SK-N-SH (cell line): Measurements from ENCODE around the gene DGLUCY. TPM values are rescaled to one million over a fixed set of nuclear protein-coding genes. Genes with fewer than 3 reads are reported as not detected.
A peak's percentile ranks its signal among the peaks of the same experiment; 100 is the strongest.
"Not testable (repeated sequence)": the region's sequence is repeated elsewhere in the genome, so short reads cannot be mapped to it uniquely, and the experiment has no call there.

Experiments used
- CTCF ChIA-PET: fragments of 300-600, 350-600 bp; formaldehyde crosslinking; extraction: SDS; loops from one replicate; lab custom pipeline; 2021; lab: Yijun Ruan, JAX
- POLR2A ChIA-PET: fragments of 350-600 bp; sonication (Branson Sonifier 250); formaldehyde crosslinking; extraction: SDS; loops from one replicate; lab custom pipeline; 2020; ENCODE audit warnings: antibody characterized with exemption, inconsistent platforms; lab: Yijun Ruan, JAX
- DNase-seq: peaks from one replicate; pipeline ENCODE4 v3.0.0; 2012
- H2AFZ ChIP-seq: fragments of 200-600 bp; sonication (generic); 2 replicates; pipeline ENCODE4 v1.8.1; 2016; ENCODE audit warnings: antibody characterized with exemption, mild to moderate bottlenecking, low read depth
- H3F3A ChIP-seq: fragments of 200-600 bp; sonication (generic); replicated peaks from 2 replicates; pipeline ENCODE3; 2016; ENCODE audit warnings: antibody characterized with exemption, mild to moderate bottlenecking; ENCODE audit not compliant: insufficient read depth
- H3K27ac ChIP-seq, 2 experiments: fragments of 200-500 bp in 1 of 2; fragments of 200-600 bp in 1 of 2; sonication (Bioruptor generic) in 1 of 2; sonication (generic), shearing (Covaris generic) in 1 of 2; 2 replicates each; pipeline versions ENCODE4 v1.5.1 to v1.6.1; 2014 to 2016; ENCODE audit warnings: low read depth in 2 of 2, inconsistent platforms in 1 of 2, low read length in 1 of 2, mild to moderate bottlenecking in 1 of 2, mixed read lengths in 1 of 2
- H3K27me3 ChIP-seq: fragments of 200-600 bp; sonication (generic), shearing (Covaris generic); 2 replicates; pipeline ENCODE4 v1.6.1; 2016; ENCODE audit warnings: mixed run types; ENCODE audit not compliant: insufficient read depth
- H3K36me3 ChIP-seq, 2 experiments: fragments of 200-500 bp in 1 of 2; fragments of 200-600 bp in 1 of 2; sonication (Bioruptor generic) in 1 of 2; sonication (generic) in 1 of 2; replicated peaks in 1 of 2; 2 replicates each; pipeline versions ENCODE3 to v1.5.1; 2014 to 2016; ENCODE audit warnings: low read length in 1 of 2, mild to moderate bottlenecking in 1 of 2; ENCODE audit not compliant: insufficient read depth in 2 of 2, control insufficient read depth in 1 of 2
- H3K4me1 ChIP-seq, 2 experiments: fragments of 200-500 bp in 1 of 2; fragments of 200-600 bp in 1 of 2; sonication (Bioruptor generic) in 1 of 2; sonication (generic), shearing (Covaris generic) in 1 of 2; 2 replicates each; pipeline versions ENCODE4 v1.5.1 to v1.6.1; 2014 to 2016; ENCODE audit warnings: low read depth in 1 of 2, low read length in 1 of 2, mixed run types in 1 of 2; ENCODE audit not compliant: insufficient read depth in 2 of 2, control insufficient read depth in 1 of 2
- H3K4me2 ChIP-seq: fragments of 200-600 bp; sonication (generic), shearing (Covaris generic); 2 replicates; pipeline ENCODE4 v1.6.1; 2017; ENCODE audit warnings: mixed run types
- H3K4me3 ChIP-seq, 2 experiments: fragments of 200-500 bp in 1 of 2; fragments of 200-600 bp in 1 of 2; sonication (Bioruptor generic) in 1 of 2; sonication (generic), shearing (Covaris generic) in 1 of 2; 2 replicates each; pipeline versions ENCODE4 v1.5.1 to v1.8.1; 2014 to 2016; ENCODE audit warnings: low read depth in 2 of 2, inconsistent platforms in 1 of 2, low read length in 1 of 2, mild to moderate bottlenecking in 1 of 2, mixed read lengths in 1 of 2, moderate library complexity in 1 of 2
- H3K79me2 ChIP-seq: fragments of 200-600 bp; sonication (generic); 2 replicates; pipeline ENCODE4 v1.8.1; 2017; ENCODE audit warnings: mild to moderate bottlenecking; ENCODE audit not compliant: insufficient read depth
- H3K9ac ChIP-seq: fragments of 200-600 bp; sonication (generic); 2 replicates; pipeline ENCODE4 v1.6.1; 2017; ENCODE audit warnings: mixed run types
- H3K9me2 ChIP-seq: fragments of 200-600 bp; sonication (generic); 2 replicates; pipeline ENCODE4 v1.6.1; 2017; ENCODE audit warnings: mixed run types
- H3K9me3 ChIP-seq: fragments of 200-600 bp; sonication (generic); 2 replicates; pipeline ENCODE4 v1.6.1; 2017; ENCODE audit warnings: mixed run types, mild to moderate bottlenecking, moderate library complexity
- H4K20me1 ChIP-seq: fragments of 200-600 bp; sonication (generic); 2 replicates; pipeline ENCODE4 v1.6.1; 2017; ENCODE audit warnings: mild to moderate bottlenecking, mixed run types; ENCODE audit not compliant: insufficient read depth
- EZH2phosphoT487 ChIP-seq: fragments of 200-600 bp; sonication (generic); IDR thresholded peaks from 2 replicates; pipeline ENCODE4 v1.6.1; 2017; ENCODE audit warnings: low read depth, mixed run types, mild to moderate bottlenecking, antibody characterized with exemption, moderate library complexity, borderline replicate concordance
- FOXJ3 ChIP-seq: sonication (generic); formaldehyde crosslinking; IDR thresholded peaks from 2 replicates; pipeline ENCODE4 v1.5.1; 2020; ENCODE audit warnings: mild to moderate bottlenecking, missing genetic modification reagents
- FOXM1 ChIP-seq: IDR thresholded peaks from 2 replicates; pipeline ENCODE4 v1.4.0; 2012; ENCODE audit warnings: low read depth, mild to moderate bottlenecking
- GABPA ChIP-seq: IDR thresholded peaks from 2 replicates; pipeline ENCODE4 v1.4.0; 2012; ENCODE audit warnings: low read depth, mild to moderate bottlenecking
- GATA2 ChIP-seq: sonication (generic); formaldehyde crosslinking; IDR thresholded peaks from 2 replicates; pipeline ENCODE4 v1.5.0; 2020; ENCODE audit warnings: mild to moderate bottlenecking, missing genetic modification reagents
- JUND ChIP-seq: IDR thresholded peaks from 2 replicates; pipeline ENCODE4 v1.4.0; 2012
- NFIC ChIP-seq: IDR thresholded peaks from 2 replicates; pipeline ENCODE4 v1.4.0; 2012; ENCODE audit warnings: borderline replicate concordance
- POLR2AphosphoS5 ChIP-seq: IDR thresholded peaks from 2 replicates; pipeline ENCODE4 v1.6.1; 2012; ENCODE audit warnings: low read depth, low read length
- RAD21 ChIP-seq: IDR thresholded peaks from 2 replicates; pipeline ENCODE4 v1.6.1; 2012; ENCODE audit warnings: mild to moderate bottlenecking, low read length
- RCOR1 ChIP-seq: fragments of 150-350 bp; IDR thresholded peaks from 2 replicates; pipeline ENCODE4 v1.6.1; 2017; ENCODE audit warnings: antibody characterized with exemption, low read length
- RFX5 ChIP-seq: IDR thresholded peaks from 2 replicates; pipeline ENCODE4 v1.6.1; 2012; ENCODE audit warnings: mild to moderate bottlenecking, improper control_type of control experiment, low read length
- TAF1 ChIP-seq: IDR thresholded peaks from 2 replicates; pipeline ENCODE4 v1.6.1; 2012; ENCODE audit warnings: low read depth, mild to moderate bottlenecking, low read length, moderate library complexity, borderline replicate concordance
- WGBS: methylation state at CpG from one replicate; pipeline ENCODE4 v1.1.6; 2017; ENCODE audit warnings: low lambda C conversion rate; 5-methylcytosine and 5-hydroxymethylcytosine counted together
- polyA plus RNA-seq, 3 experiments: library from polyadenylated mRNA; depleted of rRNA; stranded (reverse); fragments of >200 nt; gene quantifications; 2 replicates each; pipeline ENCODE4 v1.2.3, GENCODE V29; 2012
- TF ChIP-seq, protein P1 (sequence below): IDR thresholded peaks from 2 replicates; pipeline ENCODE4 v1.4.0; 2012; ENCODE audit warnings: low read depth

DGLUCY gene
- polyA plus RNA-seq, 1 of the 3 experiments (the other 2 are of a cell fraction) = 17.2 TPM

DNA sequence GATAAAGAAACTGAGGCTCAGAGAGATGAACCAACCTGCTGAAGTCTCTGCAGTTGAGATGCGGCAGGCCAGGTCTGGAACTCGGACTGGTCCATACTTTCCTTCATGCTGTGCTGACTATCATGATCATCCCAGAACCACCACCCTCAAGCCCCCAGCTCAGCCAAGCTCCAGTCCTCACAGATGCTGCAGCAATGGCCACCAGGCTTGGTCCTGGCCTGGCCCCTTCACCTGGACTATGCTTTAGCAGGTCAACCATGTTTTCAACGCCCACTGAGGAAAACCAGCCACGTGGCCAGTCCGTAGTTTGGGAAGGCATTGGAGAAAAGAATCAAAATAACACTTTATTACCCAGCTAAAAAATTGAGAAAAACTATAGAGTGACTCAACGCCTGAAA, 129.2 kb downstream of the DGLUCY start:
- H3F3A ChIP-seq = no peaks in the 10 kb centered on the region
- ChIA-PET POLR2A (interaction anchor here (1.3 kb wide), 1 partner anchor 41 kb away, joined by 3 read pairs; no protein-coding TSS in a partner anchor), CTCF (interaction anchor here (1.0 to 3.2 kb wide), 7 partner anchors 8 to 70 kb away, joined by 3 to 21 read pairs (median 7); no protein-coding TSS in a partner anchor)
- H3K36me3 ChIP-seq = no peaks in the 10 kb centered on the region
- 86% methylated on average over 6 of the region's 6 CpGs for WGBS
- no peak overlapping the region for H3K9ac ChIP-seq
- H3K9me2 ChIP-seq = no peaks in the 10 kb centered on the region
- TF ChIP-seq GATA2 (CRISPR knock-in tag) = no peak
- TF ChIP-seq EZH2phosphoT487 = no peak
- TF ChIP-seq GABPA = no peak
- TF ChIP-seq POLR2AphosphoS5 = no peak
- TF ChIP-seq FOXM1 = no peak
- no peak for TF ChIP-seq RFX5
- no peaks in the 10 kb centered on the region for H4K20me1 ChIP-seq
- H3K4me3 ChIP-seq = no peak overlapping the region
- H3K9me3 ChIP-seq = no peaks in the 10 kb centered on the region
- H3K27ac ChIP-seq = peak overlapping the region in 1 of 2 experiments; percentile 1; a peak in 1 of 4 replicates
- no peaks in the 10 kb centered on the region for H3K27me3 ChIP-seq
- H3K79me2 ChIP-seq = no peaks in the 10 kb centered on the region
- H3K4me2 ChIP-seq = peak overlapping the region; percentile 41; the same call in 1 of the 2 replicates
- H3K4me1 ChIP-seq = peaks cover 7 to 39% of the 10 kb centered on the region in 2 experiments; a peak in 2 of 4 replicates
- no peak overlapping the region for H2AFZ ChIP-seq
- DNase-seq = no peak

DNA sequence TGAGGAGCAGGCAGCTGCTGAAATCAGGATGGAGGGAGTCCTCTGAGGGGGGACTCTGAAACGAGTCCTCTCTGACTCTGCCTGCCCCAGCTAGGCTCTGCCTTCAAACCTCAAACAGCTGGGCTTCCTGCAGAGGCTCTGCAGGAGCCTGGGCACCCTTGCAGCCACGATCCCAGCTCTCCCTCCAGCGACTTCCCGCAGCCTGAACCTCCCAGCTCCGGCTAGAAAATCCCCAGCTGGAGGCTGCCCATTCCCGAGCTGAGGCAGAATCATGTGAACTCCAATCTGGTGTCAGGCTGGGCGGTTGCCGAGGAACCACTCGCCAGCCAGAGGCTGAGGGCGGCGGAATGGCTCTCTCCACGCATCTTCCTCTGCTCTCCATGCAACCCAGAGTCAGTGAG, 130.6 kb downstream of the DGLUCY start, which contains the start of gene GPR68:
Gene GPR68, minus strand, starts transcription at position 204 of the 401 bp plus-strand sequence. CDS start 9,654 bp downstream, outside the sequence.
- TF ChIP-seq RAD21 (peak; percentile 22; the same call in 1 of the 2 replicates), JUND (no peak), FOXJ3 (CRISPR knock-in tag) (no peak)
- no peak within 1 kb of the TSS for H3K9ac ChIP-seq
- DNase-seq = peak; percentile 79
- 44% methylated on average over 8 of the region's 12 CpGs for WGBS
- POLR2A ChIA-PET = interaction anchor here (0.9 to 1.0 kb wide), 2 partner anchors 33 to 70 kb away, joined by 3 to 4 read pairs; no protein-coding TSS in a partner anchor
- CTCF ChIA-PET = interaction anchor here (1.0 to 3.2 kb wide), 6 partner anchors 10 to 343 kb away, joined by 3 to 21 read pairs (median 10); no protein-coding TSS in a partner anchor
- no peaks in the 10 kb centered on the region for H3K27me3 ChIP-seq
- H3K79me2 ChIP-seq = no peaks in the 10 kb centered on the region
- peaks cover 7 to 48% of the 10 kb centered on the region in 2 experiments; a peak in 2 of 4 replicates for H3K4me1 ChIP-seq
- no peaks in the 10 kb centered on the region for H3F3A ChIP-seq
- peak within 1 kb of the TSS in 1 of 2 experiments; percentile 1; a peak in 1 of 4 replicates for H3K4me3 ChIP-seq
- no peaks in the 10 kb centered on the region for H4K20me1 ChIP-seq
- no peaks in the 10 kb centered on the region for H3K9me2 ChIP-seq
- no peaks in the 10 kb centered on the region for H3K36me3 ChIP-seq
- no peak within 1 kb of the TSS for H2AFZ ChIP-seq
- H3K4me2 ChIP-seq = peak within 1 kb of the TSS; percentile 41; the same call in 1 of the 2 replicates
- peak within 1 kb of the TSS in 1 of 2 experiments; percentile 83; a peak in 2 of 4 replicates for H3K27ac ChIP-seq
- H3K9me3 ChIP-seq = no peaks in the 10 kb centered on the region

DNA sequence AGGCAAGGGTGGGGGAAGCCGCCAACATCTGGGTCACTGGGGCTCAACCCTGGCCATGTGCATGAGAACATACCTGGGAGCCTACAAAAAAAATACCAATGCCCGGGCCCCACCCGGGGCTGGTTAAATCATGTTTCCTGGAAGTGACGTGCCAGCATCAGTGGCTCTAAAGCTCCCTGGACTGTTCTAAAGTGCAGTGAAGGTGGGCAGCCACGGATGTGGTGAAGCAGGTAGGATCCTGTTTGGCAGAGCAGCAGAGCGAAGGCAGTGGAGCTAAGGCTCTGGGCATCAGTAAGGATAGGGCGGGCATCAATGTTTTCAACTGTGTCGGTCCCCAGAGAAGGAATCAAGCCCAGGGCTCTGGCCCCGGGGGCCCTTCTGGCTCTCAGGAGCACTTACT, 131.2 kb downstream of the DGLUCY start:
- POLR2A ChIA-PET = no interaction called here
- DNase-seq = no peak
- Histone ChIP-seq H3K9me2 (no peaks in the 10 kb centered on the region), H3K4me1 (peaks cover 7 to 53% of the 10 kb centered on the region in 2 experiments; a peak in 2 of 4 replicates), H3K9ac (no peak overlapping the region), H3F3A (no peaks in the 10 kb centered on the region), H3K27ac (peak overlapping the region in 1 of 2 experiments; percentile 83; a peak in 2 of 4 replicates), H3K9me3 (no peaks in the 10 kb centered on the region), H2AFZ (no peak overlapping the region), H4K20me1 (no peaks in the 10 kb centered on the region), H3K36me3 (no peaks in the 10 kb centered on the region), H3K4me3 (no peak overlapping the region), H3K27me3 (no peaks in the 10 kb centered on the region), H3K79me2 (no peaks in the 10 kb centered on the region), H3K4me2 (no peak overlapping the region)
- CTCF ChIA-PET = interaction anchor here (0.6 to 3.2 kb wide), 6 partner anchors 10 to 75 kb away, joined by 3 to 21 read pairs (median 9); no protein-coding TSS in a partner anchor
- TF ChIP-seq GABPA (no peak), JUND (no peak), RCOR1 (no peak), NFIC (no peak), RFX5 (no peak), RAD21 (no peak), TAF1 (no peak)
- TF ChIP-seq, protein P1, sequence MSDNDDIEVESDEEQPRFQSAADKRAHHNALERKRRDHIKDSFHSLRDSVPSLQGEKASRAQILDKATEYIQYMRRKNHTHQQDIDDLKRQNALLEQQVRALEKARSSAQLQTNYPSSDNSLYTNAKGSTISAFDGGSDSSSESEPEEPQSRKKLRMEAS = no peak
- 72% methylated on average over 8 of the region's 9 CpGs for WGBS

DNA sequence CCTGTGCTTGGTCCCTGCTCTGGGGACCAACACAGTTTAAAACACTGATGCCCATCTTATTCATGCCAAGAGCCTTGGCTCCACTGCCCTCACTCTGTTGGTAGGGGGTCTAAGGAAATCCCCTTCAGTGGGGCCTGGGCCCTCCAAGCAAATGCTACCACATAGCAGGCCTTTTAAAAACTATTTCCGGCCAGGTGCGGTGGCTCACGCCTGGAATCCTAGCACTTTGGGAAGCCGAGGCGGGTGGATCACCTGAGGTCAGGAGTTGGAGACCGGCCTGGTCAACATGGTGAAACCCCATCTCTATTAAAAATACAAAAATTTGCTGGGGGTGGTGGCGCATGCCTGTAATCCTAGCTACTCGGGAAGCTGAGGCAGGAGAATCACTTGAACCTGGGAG, 131.7 kb downstream of the DGLUCY start:
- not testable (repeated sequence) for H4K20me1 ChIP-seq, H3K9me2 ChIP-seq, DNase-seq, H3K9me3 ChIP-seq, H3K9ac ChIP-seq, H3K36me3 ChIP-seq, H2AFZ ChIP-seq, H3K79me2 ChIP-seq, H3K27me3 ChIP-seq, H3F3A ChIP-seq, H3K4me3 ChIP-seq, H3K4me2 ChIP-seq
- 94% methylated on average over 8 of the region's 8 CpGs for WGBS
- POLR2A ChIA-PET = interaction anchor here (1.2 kb wide), 1 partner anchor 32 kb away, joined by 3 read pairs; no protein-coding TSS in a partner anchor
- Histone ChIP-seq H3K4me1 (peaks cover 7 to 57% of the 10 kb centered on the region in 2 experiments; a peak in 3 of 4 replicates), H3K27ac (peak overlapping the region in 1 of 2 experiments; percentile 83; a peak in 2 of 4 replicates)
- CTCF ChIA-PET = interaction anchor here (0.6 to 1.5 kb wide), 4 partner anchors 40 to 76 kb away, joined by 3 to 11 read pairs (median 4); no protein-coding TSS in a partner anchor
